NCI-H187 treated with DMSO at 0.1 percent for 48 hours (cell line): Measurements from ENCODE around the gene BIRC6.
"Not testable (repeated sequence)": the region's sequence is repeated elsewhere in the genome, so short reads cannot be mapped to it uniquely, and the experiment has no call there.

ENCODE experiments used
- DNase-seq: peaks from one replicate; lab custom pipeline; 2025; lab: John Stamatoyannopoulos, UW

BIRC6 gene

DNA sequence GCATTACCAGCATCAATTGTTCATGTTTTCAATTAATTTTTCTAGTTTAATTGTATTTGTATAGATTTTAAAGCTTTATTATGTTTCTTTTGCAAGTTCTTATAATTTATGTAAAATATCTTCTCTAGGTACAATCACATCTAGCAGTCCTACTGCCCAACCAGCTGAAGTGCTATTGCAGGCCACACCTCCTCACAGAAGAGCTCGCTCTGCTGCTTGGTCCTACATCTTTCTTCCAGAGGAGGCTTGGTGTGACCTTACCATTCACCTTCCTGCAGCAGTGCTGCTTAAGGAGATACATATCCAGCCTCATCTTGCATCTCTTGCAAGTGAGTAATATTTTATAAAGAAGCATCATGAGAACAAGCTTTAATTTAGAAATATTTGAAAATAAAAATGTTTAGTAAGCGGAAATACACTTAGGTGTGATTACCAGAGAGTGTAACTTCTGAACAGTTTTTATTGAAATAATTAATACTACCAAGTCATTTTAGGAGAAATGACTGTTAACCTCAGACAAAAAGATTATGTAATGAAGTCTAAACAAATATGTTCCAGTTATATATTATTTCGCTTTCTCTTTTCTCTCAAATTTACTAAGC is 148.2 kb downstream of the BIRC6 start:
- no peak for DNase-seq

DNA sequence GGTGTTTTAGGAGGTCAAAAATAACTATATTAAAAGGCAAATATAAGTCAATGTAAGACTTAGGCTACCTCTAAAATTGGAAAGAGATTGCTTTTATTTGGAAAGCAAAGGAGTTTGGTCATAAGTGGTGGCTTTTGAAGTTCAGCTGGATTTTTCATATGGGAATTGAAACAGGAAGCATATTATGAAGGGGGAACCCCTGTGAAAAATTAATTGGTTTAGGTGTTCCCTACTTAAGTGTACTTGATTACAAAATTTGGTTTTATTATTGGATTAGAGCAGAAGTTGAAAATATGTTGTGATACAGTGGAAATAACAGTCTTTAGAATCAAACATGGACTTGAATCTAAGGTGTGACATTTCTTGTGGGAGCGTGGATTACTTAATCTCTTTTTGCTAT is 149.6 kb downstream of the BIRC6 start:
- DNase-seq = no peak

GRCh38 chr2:32514946-32515345 is 158.1 kb downstream of the BIRC6 start:
- DNase-seq = no peak

GRCh38 chr2:32516567-32516966 is 159.7 kb downstream of the BIRC6 start:
- DNase-seq = no peak

- DNase-seq = no peak
Measured at GRCh38 chr2:32522770-32523169, 165.9 kb downstream of the BIRC6 start.

DNA sequence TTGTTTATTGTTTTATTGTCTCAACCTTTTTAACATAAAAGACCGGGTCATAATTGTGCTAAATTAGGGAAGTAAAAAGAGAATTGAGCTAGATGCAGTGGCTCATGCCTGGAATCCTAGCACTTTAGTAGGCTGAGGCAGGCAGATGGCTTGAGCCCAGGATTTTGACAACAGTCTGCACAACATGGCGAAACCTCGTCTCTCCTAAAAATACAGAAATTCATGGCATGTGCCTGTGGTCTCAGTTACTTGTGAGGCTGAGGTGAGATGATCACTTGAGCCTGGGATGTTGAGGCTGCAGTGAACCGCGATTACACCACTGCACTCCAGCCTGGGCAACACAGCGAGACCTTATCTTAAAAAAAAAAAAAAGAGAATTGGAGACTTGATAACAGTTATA is 166.9 kb downstream of the BIRC6 start:
- DNase-seq = no peak

DNA sequence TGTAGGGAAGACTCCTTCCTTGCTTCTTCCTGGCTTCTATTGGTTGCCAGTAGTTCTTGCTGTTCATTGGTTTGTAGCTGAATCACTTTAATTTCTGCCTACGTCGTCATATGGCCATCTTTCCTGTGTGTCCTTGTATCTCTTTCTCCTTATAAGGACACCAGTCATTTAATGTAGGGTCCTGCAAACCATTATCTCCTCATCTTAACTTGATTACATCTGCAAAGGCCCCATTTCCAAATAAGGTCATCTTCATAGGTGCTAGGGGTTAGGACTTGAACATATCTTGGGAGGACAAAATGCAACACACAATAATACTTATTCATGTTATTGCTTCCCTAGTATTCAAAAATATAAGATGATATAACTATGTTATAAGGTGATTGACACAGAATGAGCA is 175.5 kb downstream of the BIRC6 start:
- no peak for DNase-seq

GRCh38 chr2:32532961-32533360 is 176.1 kb downstream of the BIRC6 start:
- no peak for DNase-seq

DNA sequence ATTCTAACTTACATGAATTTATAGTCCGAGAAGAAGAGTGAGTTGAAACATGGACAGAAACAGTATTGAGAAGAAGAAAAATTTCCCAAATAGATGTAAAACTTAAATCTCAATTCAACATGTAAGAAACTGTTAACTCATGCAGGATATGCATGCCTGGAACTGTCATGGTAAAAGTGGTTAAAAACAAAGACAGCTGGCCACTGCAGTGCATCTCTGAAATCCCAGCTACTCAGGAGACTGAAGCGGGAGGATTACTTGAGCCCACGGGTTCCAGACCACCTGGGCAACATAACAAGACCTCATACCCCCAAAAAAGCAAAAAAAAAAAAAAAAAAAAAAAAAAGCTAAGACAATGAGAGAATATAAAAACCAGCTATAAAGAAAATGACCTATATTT is 178.0 kb downstream of the BIRC6 start:
- no peak for DNase-seq

GRCh38 chr2:32538735-32539134 is 181.9 kb downstream of the BIRC6 start:
- no peak for DNase-seq

- DNase-seq = not testable (repeated sequence)
Measured at GRCh38 chr2:32552483-32552882, 195.7 kb downstream of the BIRC6 start.

GRCh38 chr2:32553829-32554432 is 197.1 kb downstream of the BIRC6 start:
- DNase-seq = peak; percentile 8

GRCh38 chr2:32558492-32558891 is 201.7 kb downstream of the BIRC6 start:
- DNase-seq = no peak

DNA sequence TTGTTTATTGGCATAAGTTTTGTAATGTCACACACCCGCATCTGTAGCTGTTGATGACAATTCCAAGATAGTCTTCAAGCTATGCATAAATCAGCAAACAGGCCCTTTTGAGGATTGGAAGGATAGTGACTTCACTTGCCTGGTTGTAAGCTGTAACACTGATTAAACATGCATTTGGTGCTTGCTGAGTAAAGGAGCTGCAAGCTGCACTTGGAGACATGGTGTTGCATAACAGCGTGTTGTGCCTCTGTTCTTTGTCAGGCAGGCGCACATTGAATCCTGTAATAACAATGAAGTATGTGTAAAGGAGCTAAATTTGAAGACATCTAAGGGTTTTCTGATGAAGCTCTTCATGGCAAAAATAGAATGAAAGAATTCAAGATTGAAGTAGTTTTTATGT is 202.3 kb downstream of the BIRC6 start:
- no peak for DNase-seq

DNA sequence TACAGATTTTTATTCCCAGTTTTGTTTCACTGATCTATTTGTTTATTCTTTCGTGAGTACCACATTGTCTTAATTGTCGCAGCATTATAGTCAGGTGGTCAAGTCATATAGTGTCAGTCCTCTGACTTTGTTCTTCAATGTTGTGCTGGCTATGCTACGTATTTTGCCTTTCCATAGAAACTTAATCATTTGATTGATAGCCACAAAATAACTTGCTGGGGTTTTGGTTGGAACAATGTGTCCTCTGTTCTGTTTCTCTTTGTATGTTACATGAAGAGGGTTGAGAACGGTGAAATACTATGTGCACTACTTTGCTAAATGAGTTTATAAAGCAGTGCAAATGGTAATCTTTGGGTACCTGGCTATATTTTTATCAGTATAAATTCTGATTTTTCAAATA is 206.1 kb downstream of the BIRC6 start:
- DNase-seq = no peak

- DNase-seq = no peak
Measured at GRCh38 chr2:32564417-32565035, 207.7 kb downstream of the BIRC6 start.

DNA sequence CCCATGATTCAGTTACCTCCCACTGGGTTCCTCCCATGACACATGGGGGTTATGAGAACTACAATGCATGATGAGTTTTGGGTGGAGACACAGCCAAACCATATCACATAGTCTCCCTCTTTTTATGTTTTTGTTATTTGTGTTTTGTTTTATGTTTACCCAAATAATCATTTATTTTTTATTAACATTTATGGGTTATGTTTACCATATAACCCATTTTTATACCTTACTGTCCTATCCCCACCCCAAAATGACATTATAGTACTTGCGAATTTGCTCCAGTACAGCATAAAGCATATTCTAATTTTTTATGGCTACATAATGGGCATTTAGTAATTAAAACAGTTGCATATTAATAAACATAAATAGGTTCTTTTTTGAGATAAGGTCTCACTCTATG is 209.1 kb downstream of the BIRC6 start:
- DNase-seq = no peak

- DNase-seq = no peak
Measured at GRCh38 chr2:32572030-32572429, 215.2 kb downstream of the BIRC6 start.

DNA sequence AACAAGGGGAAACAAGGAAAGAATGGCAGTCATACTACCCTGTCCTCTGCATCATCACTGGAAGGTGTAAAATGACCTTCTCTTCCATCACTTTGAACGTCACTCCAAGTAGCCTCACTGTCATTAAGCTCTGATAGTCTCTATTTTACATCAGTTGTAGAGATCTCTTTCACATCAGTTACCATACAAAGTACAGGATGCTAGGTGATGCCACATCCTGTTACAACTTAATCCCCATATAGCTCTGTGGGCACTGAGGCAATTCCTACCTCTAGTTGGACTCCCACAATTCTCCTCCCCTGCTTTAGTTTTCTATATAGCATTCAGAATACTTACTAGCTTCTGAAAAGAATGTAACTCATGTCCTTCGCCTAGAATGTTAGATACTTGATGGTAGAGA is 215.9 kb downstream of the BIRC6 start:
- no peak for DNase-seq

DNA sequence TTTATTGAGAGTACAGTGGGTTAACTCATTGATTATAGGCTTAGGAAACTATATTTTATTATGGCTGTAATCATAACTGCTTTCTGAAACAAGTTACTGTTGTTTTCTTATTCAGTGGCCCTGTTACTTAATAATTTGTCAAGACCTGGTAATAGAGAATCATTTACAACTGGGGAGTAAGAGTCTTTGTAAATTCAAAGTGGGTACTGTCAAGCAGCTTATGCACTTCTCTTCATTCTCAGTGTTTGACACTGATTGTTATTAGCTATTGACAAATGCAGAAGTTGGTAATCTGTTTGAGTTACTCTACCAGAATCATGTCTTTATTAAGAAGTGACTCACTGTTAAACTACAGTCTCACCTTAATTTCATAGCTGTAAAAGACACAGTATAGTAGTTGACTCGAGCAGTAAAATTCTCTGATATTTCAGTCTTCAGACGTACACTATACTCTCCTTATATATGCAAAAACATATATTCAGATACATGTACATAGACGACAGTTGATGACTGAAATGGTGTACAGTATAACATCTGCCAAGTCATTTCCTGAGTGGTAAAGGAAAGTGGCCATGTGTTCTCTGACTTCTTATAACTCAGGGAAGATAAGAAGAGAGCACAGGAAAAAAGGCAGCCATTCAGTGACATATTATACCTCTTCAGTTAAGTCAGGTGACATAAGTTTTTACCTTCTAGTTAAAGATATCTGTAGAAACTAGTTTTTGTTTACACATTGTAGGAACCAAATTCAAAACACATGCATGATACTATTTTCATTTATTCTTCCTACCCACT is 235.0 kb downstream of the BIRC6 start:
- DNase-seq = no peak

- DNase-seq = no peak
Measured at GRCh38 chr2:32594573-32594972, 237.8 kb downstream of the BIRC6 start.

DNA sequence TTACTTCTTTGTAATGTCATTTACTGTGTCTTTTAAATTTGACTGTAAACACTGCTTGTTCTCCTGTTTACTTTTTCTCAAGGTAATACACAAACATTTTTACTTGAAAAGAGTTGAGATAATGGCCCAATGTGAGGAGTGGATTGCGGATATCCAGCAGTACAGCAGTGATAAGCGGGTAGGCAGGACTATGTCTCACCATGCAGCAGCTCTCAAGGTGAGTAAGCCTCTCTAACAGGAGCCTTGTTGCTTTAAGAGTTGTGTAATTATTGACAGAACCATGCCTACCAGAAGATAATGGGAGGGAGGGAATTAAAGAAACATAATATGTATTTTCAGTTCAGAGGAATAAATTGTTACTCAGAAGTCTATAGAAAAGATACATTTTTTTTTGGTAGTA is 254.5 kb downstream of the BIRC6 start:
- DNase-seq = no peak

- no peak for DNase-seq
Measured at GRCh38 chr2:32611771-32612170, 254.9 kb downstream of the BIRC6 start.
